GM19023 (cell line): ENCODE measurements around the gene CATSPER4.

Source experiments
- ATAC-seq: cut with Tn5 transposase; IDR thresholded peaks from one replicate; pipeline ENCODE4 v1.9.1; 2021; ENCODE audit warnings: mild to moderate bottlenecking, moderate library complexity; ENCODE audit not compliant: unreplicated experiment

Gene CATSPER4

DNA sequence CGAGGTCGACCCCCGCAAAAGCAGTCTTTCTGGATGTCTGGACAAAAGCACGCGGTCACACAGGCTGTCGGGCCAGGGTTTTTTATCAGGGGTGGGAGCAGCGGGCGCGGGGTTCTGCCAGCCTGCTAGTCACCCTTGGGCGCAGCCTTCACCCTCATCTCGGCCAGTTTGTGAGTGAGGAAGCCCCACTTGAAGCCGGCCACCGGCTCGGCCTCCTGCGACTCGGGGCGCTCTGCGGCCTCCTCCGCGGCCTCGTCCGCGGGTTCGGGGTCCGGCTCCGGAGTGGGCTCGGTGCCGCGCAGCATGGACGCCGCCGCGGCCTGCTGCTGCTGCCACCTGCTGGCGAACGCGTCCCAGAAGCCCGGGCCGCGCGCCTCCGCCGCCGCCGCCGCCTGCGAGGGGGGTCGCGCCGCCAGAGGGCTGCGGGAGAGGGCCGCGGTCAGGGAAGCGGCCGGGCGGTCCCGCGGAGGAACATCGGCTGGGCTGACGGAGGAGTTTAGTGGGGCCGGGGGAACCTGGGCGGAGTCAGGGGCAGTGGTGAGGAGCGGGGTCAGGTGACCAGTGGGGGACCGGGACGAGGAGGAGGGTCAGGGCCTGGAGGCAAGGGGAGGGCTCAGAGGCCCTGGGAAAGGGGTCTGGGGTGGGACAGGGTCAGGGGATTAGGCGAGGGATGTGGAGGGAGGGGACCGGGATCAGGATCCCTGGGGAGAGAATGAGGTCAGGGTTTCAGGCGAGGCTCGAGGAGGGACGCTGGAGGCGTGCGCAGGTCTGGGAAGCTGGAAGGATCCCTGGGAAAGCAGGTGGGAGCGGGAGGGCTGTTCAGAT, 26.2 kb upstream of the CATSPER4 start:
- no peak for ATAC-seq

DNA sequence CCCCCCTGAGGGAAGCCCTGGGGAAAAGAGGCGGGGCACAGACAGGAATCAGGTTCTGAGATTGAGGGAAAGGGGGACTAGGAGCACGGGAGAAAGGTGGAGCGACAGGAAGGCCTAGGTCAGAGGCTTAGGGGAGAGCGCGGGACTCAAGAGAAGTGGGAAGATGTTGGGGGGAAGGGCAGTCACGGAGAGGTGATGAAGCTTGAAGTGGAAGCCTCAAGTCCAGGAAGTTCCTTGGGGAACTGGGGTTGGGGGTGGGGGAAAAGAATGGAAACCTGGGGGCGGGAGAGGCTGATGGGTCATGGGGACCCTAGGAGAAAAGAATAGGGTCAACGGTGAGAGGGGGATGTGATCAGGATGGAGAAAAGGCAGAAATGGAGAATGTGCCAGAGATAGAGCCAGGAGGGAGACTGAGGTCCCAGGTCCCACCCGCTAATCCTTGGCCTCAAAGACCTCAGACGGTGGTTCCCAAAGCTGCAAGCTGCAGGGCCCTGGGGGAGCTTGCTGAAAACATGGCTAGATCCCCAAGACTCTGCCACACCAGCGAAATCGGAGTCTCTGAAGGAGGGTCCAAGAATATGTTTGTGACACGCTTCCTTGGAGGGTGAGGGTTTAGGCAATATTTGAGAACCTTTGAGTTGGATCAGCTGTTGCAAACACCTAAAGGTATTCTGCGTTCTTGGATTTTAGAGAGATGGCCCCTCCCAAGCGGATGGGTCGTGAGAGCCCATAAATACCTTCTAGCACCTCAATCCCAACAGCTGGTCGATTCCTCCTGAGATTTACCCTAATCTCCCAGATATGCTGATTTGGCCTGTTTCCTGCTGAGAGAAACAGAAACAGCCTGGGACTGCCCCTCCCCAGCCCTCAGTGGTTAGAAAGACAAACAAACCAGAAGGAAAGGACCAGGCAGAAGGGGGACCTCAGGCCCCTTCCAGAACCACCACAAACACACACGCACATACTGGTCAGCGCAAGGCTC, 25.2 kb upstream of the CATSPER4 start:
- ATAC-seq, result no peak

DNA sequence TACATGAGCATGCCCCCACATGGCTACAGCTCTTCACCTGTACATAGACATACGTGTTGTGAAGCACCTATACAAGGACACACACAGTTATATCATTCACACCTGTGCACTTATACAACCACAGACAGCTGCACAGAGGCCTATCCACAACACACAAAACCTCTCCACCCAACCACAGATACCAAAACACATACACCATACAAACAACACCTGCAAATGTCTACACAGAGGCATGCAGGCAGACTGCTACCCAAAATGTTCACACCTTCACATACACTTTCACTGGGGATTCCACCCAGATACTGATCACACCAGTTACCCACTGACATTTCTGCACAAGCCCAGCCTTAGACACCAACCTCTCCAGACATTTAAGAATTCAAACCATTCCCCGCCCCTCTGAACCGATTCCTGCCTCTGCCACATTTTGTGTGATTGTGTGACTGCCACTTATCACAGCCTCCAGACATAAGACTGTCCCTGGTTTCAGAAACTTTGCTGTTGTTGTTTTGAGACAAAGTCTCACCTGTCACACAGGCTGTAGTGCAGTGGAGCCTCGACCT, 23.6 kb upstream of the CATSPER4 start:
- ATAC-seq, result no peak

DNA sequence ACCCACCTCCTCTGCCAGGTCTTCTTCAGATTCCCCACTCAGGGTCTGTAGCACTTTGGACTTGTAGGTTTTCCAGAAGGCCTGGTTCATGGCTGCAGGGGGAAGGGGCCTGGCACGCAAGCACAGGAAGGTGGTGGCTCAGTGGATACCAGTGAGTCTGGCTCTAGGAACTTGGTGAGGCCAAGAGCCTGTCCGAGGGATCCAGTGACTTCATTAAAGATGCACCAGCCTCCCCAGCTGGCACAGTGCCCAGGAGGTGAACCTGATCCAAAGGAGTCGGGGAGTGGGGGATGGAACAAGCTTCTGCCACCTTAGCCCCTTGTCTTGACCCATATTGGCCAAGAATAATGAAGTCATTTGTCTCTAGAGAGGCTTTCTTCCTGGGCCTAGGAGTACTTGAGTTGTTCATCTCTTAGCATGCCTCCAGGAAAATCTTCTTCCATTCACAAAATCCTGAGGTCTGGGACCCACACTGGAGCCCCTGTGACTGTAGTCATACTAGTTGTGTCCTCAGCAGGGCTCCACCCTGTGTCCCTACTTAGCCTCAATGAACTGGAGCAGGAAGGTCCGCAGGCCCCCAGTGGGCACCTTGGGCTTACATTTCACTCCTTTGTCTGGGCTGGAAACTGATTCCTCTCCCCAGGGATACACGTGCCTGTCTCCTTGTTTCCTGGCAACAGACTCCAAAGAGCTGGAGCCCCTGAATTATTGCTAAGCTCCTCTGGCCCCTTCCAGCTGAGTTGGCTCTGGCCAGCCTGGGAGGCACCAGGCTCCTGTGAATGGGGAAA, 21.8 kb upstream of the CATSPER4 start, which contains the start of gene C1orf232:
Gene C1orf232, minus strand, starts transcription at position 554 of the 788 bp plus-strand sequence. Its CDS starts 464 bp downstream, at position 90.
- ATAC-seq, result no peak

DNA sequence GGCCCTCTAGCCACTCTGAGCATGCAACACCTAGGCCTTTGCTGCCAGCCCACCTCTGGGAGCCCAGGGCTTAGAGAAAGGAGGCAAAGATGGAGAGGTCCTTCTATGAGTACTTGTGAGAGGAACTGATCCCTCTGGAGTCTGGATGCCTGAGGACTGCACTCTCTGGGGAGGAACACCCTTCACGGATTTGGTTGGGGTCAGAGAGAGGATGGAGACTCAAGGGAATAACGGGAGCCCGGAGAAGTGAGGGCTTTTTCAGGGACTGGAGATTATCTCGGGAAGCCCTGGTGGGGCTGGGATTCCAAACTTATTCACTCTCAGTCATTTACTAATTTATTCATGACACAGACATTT, 21.2 kb upstream of the CATSPER4 start:
- no peak for ATAC-seq

DNA sequence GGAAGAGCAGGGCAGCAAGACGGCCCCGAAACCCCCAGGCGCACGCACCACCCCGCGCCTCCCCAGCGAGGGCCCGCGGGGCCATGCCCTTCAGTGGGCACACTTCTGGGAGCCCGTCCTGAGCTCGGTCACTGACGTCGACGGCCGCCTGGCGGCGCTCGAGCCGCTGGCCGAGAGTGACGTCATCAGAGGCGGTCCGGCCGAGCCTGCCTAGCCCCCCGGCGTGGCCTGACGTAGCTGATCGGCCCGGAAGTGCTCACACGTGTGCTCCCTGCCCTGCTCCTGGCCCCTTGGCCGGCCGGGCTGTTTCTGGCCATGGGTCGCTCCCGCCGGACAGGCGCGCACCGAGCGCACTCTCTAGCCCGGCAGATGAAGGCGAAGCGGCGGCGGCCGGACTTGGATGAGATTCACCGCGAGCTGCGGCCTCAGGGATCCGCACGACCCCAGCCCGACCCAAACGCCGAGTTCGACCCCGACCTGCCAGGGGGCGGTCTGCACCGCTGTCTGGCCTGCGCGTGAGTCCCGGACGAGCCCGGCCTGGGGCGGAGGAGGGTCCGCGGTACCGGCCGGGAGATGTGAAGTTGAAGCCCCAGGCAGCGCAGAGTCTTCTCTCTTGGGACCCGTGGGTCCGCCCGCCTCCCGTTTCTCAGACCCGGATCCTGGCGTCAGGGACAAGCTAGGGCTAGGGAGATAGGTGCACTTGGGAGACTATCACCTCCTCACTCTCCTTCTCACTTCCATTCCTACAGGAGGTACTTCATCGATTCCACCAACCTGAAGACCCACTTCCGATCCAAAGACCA, 20.5 kb upstream of the CATSPER4 start, which contains the start of gene ZNF593:
Gene ZNF593, plus strand, starts transcription at position 240 of the 803 bp plus-strand sequence. Its CDS starts 76 bp downstream, at position 316.
- peak; percentile 90 for ATAC-seq

DNA sequence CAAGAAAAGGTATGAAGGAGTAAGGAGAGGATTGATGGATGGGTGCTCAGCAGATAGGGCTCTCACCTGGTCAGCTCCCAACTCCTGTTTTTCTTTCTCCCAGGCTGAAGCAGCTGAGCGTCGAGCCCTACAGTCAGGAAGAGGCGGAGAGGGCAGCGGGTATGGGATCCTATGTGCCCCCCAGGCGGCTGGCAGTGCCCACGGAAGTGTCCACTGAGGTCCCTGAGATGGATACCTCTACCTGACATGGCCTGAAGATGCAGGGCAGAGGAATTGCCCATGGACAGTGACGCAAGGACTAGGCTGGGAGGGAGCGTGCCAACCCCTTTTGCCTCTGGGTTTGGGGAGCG, 20.0 kb upstream of the CATSPER4 start:
- ATAC-seq, result no peak

DNA sequence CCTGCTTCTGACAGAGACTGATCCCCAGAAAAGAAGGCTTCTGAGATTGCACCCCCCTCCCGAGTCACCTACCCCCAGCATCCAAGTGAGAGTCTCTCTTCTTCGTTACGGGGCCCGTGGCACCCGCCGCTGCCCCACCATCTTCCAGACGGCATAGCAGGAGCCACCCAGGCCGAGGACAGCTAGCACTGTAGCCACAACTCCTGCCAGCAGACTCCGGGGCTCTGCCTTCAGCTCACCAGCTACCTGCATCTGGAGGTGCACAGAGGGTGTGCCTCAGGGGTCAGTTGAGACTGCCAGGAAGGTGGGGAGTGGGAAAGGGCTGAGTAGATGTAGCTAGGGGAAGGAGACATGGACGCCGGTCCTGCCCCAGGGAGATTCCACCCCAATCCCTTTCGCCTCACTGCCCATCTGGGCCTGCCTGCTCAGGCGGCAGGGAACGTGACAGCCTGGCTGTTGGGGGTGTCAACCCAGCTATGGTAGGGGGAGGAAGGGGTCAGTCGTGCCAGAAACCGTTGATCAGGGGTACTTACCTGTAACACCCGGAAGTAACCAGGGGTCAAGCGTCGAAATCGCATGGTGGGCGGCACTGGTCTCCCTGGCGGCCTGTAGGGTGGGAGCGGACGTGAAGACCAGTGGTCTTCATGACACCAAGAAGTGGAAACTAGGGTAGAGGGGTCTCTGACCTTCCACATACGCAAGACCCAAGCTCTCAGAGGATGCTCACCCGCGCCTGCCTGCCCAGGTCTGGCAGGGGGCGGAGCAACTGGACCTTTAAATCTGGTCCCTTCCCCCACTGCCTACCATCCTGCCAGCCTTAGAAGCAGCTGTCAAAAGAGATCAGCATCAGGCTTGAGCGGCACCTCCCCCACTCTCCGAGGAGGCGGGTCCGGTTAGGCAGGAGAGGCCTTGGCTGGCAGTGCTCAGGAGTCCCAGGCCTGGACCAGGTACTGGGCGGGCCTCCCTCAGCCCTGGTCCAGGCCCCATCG, 19.0 kb upstream of the CATSPER4 start, which contains the start of gene ZNF593OS:
Gene ZNF593OS, minus strand, starts transcription at position 749 of the 989 bp plus-strand sequence. Its CDS starts 171 bp downstream, at position 578.
- no peak for ATAC-seq

DNA sequence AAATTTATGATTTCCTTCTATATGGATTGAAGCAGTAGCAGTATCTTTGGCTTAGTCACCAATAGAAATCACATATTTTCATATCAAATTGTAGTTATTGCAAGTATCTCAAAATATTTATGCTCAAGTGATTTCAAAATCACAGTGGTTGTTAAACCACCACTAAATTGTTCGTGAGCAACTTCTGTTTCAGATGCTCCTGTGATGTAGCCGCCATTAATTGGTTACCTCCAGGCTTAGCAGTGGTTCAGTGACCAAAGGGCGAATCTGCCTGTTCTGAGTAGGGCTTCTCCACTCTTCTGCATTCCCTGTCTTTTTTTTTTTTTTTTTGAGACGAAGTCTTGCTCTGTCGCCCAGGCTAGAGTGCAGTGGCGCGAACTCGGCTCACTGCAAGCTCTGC, 15.1 kb upstream of the CATSPER4 start:
- no peak for ATAC-seq

DNA sequence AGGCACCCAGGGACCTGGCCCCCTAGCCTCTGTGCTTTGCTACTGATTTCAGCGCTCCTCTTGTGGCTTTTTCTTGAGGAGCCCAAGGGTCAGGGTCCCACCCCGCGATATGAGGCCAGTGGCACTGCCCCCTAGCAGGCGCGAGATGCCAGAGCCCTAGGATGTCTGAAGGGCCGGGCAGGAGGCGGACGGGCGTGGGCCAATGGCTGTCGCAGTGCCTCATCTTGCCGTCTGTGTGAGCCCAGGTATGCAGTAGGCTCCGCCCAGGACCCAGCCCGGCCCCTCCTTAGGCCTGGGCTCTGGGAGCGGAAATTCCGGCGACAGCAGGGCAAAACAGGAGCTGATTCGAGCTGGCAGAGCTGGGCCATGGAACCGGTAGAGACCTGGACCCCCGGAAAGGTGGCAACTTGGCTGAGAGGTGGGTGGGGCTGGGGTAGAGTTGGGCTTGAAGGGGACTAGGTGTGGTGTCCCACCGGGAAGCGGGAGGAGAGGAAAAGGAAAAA, 13.2 kb upstream of the CATSPER4 start, which contains the start of gene CNKSR1:
Gene CNKSR1, plus strand, starts transcription at position 310 of the 503 bp plus-strand sequence. Its CDS starts 57 bp downstream, at position 367.
- no peak for ATAC-seq

DNA sequence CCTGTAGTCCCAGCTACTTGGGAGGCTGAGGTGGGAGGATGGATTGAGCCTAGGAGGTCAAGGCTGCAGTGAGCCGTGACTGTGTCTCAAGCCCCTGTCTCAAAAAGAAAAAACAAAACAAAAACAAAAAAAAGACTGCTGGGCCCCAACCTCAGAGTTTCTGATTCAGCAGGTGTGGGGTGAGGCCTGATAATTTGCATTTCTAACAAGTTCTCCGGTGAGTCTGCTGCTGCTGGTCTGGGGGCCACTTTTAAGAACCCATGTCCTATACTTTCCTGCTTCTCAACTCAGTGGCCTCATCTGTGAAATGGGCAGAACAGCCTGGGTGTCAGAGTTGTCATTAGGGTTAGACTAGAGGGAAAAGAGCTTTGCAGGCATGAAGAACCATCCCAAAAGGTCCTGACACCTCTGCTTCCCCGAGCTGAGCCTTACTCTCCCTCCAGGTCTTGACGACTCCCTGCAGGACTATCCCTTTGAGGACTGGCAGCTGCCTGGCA, 10.3 kb upstream of the CATSPER4 start:
- ATAC-seq, result no peak

DNA sequence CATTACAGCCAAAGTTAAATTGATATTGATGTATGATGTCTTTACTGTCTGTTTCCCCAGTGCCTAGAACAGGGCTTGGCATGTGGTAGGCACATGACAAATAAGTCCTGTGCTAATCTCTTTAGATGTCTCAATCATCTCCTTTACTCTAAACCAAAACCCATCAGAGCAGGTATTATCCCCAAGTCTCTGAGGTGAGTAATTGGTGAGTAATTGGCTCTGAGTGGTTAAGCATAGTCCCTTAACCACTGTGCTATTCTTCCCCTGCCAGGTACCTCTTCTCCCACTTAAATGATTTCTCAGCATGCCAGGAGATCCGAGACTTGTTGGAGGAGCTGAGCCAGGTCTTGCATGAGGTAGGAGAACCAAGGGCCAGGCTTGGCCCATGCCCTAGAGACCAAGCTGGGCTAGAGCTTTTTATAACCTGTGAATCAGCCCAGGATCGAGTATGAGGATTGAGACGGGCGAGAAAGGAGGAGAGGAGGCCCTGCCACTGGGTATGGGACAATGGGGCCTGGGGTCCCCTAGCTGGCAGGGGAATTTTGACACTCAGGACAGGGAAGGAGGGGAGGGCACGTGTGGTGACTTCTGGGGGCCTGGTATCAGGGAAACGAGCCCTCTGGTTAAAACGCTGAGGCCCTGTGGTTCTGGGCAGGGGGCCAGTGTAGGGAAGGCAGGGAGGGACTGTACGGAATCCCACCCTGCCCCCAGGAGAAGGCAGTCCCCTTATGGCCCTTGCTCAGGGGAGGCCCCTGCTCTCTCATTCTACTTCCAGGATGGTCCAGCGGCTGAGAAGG, 8.6 kb upstream of the CATSPER4 start:
- ATAC-seq, result no peak

DNA sequence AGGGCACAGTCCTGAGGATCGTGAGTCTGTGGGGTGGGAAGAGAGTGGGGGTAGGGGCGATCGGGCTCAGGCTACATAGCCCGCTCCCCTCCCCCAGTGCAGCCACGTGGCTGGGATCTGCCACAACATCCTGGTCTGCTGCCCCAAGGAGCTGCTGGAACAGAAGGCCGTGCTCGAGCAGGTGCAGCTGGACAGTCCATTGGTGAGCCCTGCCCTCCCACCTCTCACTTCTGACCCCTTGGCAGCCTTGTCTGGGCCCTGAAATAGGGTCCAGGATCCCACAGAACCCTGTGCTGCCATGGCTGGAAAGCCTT, 8.1 kb upstream of the CATSPER4 start:
- ATAC-seq, result no peak

DNA sequence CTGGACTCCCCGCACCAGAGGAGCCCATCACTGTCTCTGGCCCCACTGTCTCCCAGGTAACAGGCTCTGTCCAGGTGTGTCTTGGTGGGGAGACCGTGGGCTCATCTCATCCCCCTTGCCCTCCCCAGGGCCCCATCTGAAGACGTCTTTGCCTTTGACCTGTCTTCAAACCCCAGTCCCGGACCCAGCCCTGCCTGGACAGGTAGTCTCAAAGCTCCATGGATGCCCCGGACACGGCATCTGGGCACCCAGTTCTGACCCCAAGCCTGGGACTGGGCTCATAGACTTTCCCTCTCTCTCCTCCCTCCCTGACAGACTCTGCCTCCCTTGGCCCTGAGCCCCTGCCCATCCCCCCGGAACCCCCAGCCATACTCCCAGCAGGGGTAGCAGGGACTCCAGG, 6.3 kb upstream of the CATSPER4 start:
- ATAC-seq, result no peak

DNA sequence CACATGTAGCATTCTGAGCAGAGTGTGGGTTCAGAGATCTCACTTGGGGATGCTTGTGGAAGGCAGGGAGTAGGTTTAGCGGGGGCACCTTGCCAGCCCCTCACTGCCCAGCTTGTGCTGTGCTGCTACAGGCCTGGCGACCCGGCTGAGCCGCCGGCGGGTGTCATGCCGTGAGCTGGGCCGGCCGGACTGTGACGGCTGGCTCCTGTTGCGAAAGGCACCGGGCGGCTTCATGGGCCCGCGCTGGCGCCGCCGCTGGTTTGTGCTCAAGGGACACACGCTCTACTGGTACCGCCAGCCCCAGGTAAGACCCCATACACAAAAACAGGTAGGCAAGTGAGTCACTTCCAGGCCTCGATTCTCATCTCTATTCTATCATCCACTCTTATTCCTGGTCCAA, 5.5 kb upstream of the CATSPER4 start:
- ATAC-seq, result no peak

DNA sequence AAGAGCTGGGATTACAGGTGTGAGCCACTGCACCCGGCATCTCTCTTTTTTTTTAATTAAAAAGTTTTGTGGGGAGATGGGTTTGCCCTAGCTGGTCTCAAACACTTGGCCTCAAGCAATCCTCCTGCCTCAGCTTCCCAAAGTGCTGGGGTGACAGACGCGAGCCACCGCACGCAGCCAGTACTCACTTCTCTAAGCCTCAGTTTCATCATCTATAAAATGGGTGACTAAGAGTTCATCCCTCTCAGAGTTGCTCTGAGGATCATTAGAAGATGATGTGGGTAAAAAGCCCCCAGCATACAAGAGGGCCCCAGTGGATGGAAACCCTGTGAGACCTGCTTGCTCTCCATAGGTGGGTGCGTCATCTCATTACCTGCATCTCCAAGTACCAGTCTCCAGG, 2.5 kb upstream of the CATSPER4 start:
- ATAC-seq, result no peak

DNA sequence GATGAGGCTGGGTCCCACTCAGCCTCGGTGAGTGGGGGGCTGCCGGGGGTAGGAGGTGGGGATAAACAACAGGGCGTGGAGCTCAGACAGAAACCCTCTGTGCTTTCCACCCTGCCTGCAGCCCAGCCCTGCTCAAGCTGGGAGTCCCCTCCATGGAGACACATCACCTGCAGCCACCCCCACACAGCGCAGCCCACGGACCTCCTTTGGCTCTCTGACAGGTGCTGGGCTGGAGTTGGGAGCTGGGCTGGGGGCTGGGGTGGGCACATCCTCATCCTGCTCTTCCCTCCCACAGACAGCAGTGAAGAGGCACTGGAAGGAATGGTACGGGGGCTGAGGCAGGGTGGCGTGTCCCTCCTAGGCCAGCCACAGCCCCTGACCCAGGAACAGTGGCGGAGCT, 1.9 kb upstream of the CATSPER4 start:
- no peak for ATAC-seq
